AG10803 (cell line): Measurements from ENCODE around the gene EPOP.

Experiments used
- DNase-seq: peaks from one replicate; pipeline ENCODE4 v3.0.0; 2010; ENCODE audit warnings: low read depth
- H3K4me3 ChIP-seq: 2 replicates; pipeline ENCODE4 v1.5.1; 2011; ENCODE audit warnings: mild to moderate bottlenecking, low read length, control low read depth
- CTCF ChIP-seq: conservative IDR thresholded peaks from 2 replicates; pipeline ENCODE4 v1.5.1; 2011; ENCODE audit warnings: mild to moderate bottlenecking, low read length, control low read depth, inconsistent platforms

The EPOP gene

GRCh38 chr17:38716368-38717005 is 41.7 kb upstream of the EPOP start:
- TF ChIP-seq CTCF, result no peak
- no peak overlapping the region for H3K4me3 ChIP-seq
- no peak for DNase-seq

- H3K4me3 ChIP-seq, result no peak overlapping the region
- no peak for TF ChIP-seq CTCF
Measured at GRCh38 chr17:38715216-38715943, 40.6 kb upstream of the EPOP start.

GRCh38 chr17:38713456-38714075 is 38.8 kb upstream of the EPOP start:
- no peak overlapping the region for H3K4me3 ChIP-seq
- no peak for TF ChIP-seq CTCF
- no peak for DNase-seq

More at GRCh38 chr17:38715216-38715943, 40.6 kb upstream of the EPOP start:
- DNase-seq, result no peak

GRCh38 chr17:38712593-38712992 is 37.8 kb upstream of the EPOP start:
- TF ChIP-seq CTCF, result no peak
- H3K4me3 ChIP-seq, result no peak overlapping the region
- DNase-seq, result no peak

GRCh38 chr17:38711792-38712571 is 37.2 kb upstream of the EPOP start:
- no peak for DNase-seq

GRCh38 chr17:38710985-38711384 is 36.2 kb upstream of the EPOP start:
- TF ChIP-seq CTCF, result no peak
- DNase-seq, result no peak
- H3K4me3 ChIP-seq, result no peak overlapping the region

More at GRCh38 chr17:38711792-38712571, 37.2 kb upstream of the EPOP start:
- TF ChIP-seq CTCF, result no peak
- H3K4me3 ChIP-seq, result no peak overlapping the region
